Endothelial cell of umbilical vein (primary cell): Measurements from ENCODE around the gene RNF111. TPM values are rescaled to one million over a fixed set of nuclear protein-coding genes. Genes with fewer than 3 reads are reported as not detected.

ENCODE experiments used
- BruUV-seq: library from RNA; stranded (reverse); fragments of 400-500 nt; replicated peaks from 2 replicates; lab custom pipeline; 2021; lab: Mats Ljungman, UMichigan
- CTCF ChIA-PET: fragments of 300-600, 350-600 bp; sonication (Branson Sonifier 250); formaldehyde crosslinking; loops from one replicate; lab custom pipeline; 2021; ENCODE audit warnings: antibody characterized with exemption, inconsistent platforms; lab: Charles Lee
- POLR2A ChIA-PET: fragments of 300-600, 350-600 bp; sonication (Branson Sonifier 250); formaldehyde crosslinking; loops from one replicate; lab custom pipeline; 2021; ENCODE audit warnings: antibody characterized with exemption, inconsistent platforms; lab: Charles Lee
- DNase-seq: peaks from one replicate; pipeline ENCODE4 v3.0.0-alpha.2; 2011; ENCODE audit warnings: low read depth, low spot score
- FAIRE-seq: peaks from 2 replicates; lab custom pipeline; 2011; peaks lifted over from hg19 to GRCh38; lab: Jason Lieb, UNC
- H2AFZ ChIP-seq: 2 replicates; pipeline ENCODE4 v1.6.0; 2012; ENCODE audit warnings: low read depth, low read length, control low read depth, inconsistent platforms
- H3K27ac ChIP-seq: 2 replicates; pipeline ENCODE4 v1.5.1; 2011; ENCODE audit warnings: low read depth, mild to moderate bottlenecking, control low read depth, low read length, moderate library complexity; ENCODE audit not compliant: insufficient read depth
- H3K27me3 ChIP-seq, 2 experiments: 2 replicates each; pipeline versions ENCODE4 v1.6.0 to v1.6.1; 2011; ENCODE audit warnings: low read length in 2 of 2, mixed read lengths in 1 of 2; ENCODE audit not compliant: control insufficient read depth in 2 of 2, insufficient read depth in 2 of 2
- H3K36me3 ChIP-seq, 2 experiments: 2 replicates in 1 of 2; 3 replicates in 1 of 2; pipeline ENCODE4 v1.5.1; 2011; ENCODE audit warnings: low read length in 2 of 2, mild to moderate bottlenecking in 1 of 2, moderate library complexity in 1 of 2; ENCODE audit not compliant: control insufficient read depth in 2 of 2, insufficient read depth in 2 of 2; ENCODE audit errors: extremely low read depth in 1 of 2
- H3K4me1 ChIP-seq: 3 replicates; pipeline ENCODE4 v1.5.1; 2011; ENCODE audit warnings: mild to moderate bottlenecking, low read length; ENCODE audit not compliant: control insufficient read depth, insufficient read depth; ENCODE audit errors: extremely low read depth
- H3K4me2 ChIP-seq: 2 replicates; pipeline ENCODE4 v1.6.1; 2011; ENCODE audit warnings: low read length, control low read depth, mixed read lengths; ENCODE audit not compliant: insufficient read depth
- H3K4me3 ChIP-seq, 3 experiments: fragments of 200-600 bp in 1 of 3; sonication (generic), shearing (Covaris generic) in 1 of 3; replicated peaks in 1 of 3; 2 replicates each; pipeline ENCODE4 v1.5.1; 2011 to 2016; ENCODE audit warnings: control low read depth in 3 of 3, low read length in 3 of 3, mild to moderate bottlenecking in 2 of 3, inconsistent platforms in 1 of 3, low read depth in 1 of 3, moderate library complexity in 1 of 3; ENCODE audit not compliant: insufficient read depth in 1 of 3
- H3K79me2 ChIP-seq: 2 replicates; pipeline ENCODE4 v1.6.0; 2012; ENCODE audit warnings: low read length, inconsistent platforms; ENCODE audit not compliant: control insufficient read depth, insufficient read depth
- H3K9ac ChIP-seq: replicated peaks from 2 replicates; pipeline ENCODE3; 2011; ENCODE audit warnings: low read length, control low read depth; ENCODE audit not compliant: insufficient read depth; ENCODE audit errors: extremely low read depth
- H3K9me1 ChIP-seq: replicated peaks from 3 replicates; pipeline ENCODE4 v1.6.0; 2011; ENCODE audit warnings: mild to moderate bottlenecking, low read length; ENCODE audit not compliant: control insufficient read depth, insufficient read depth; ENCODE audit errors: extremely low read depth
- H3K9me3 ChIP-seq: replicated peaks from 2 replicates; pipeline ENCODE4 v1.5.1; 2012; ENCODE audit warnings: low read length, inconsistent platforms; ENCODE audit not compliant: control insufficient read depth, insufficient read depth
- H4K20me1 ChIP-seq: replicated peaks from 2 replicates; pipeline ENCODE3; 2011; ENCODE audit warnings: mild to moderate bottlenecking, low read length; ENCODE audit not compliant: control insufficient read depth, insufficient read depth; ENCODE audit errors: extremely low read depth
- CTCF ChIP-seq, 2 donors: IDR thresholded peaks; 1 replicate in 1 of 2; 2 replicates in 1 of 2; pipeline ENCODE4 v1.5.1; 2011; ENCODE audit warnings: low read length in 2 of 2, mild to moderate bottlenecking in 2 of 2, moderate library complexity in 2 of 2, control low read depth in 1 of 2, inconsistent platforms in 1 of 2, low read depth in 1 of 2; ENCODE audit not compliant: insufficient read depth in 1 of 2; ENCODE audit errors: extremely low read depth in 1 of 2
- EZH2 ChIP-seq: IDR thresholded peaks from 2 replicates; pipeline ENCODE4 v1.6.1; 2012; ENCODE audit warnings: borderline replicate concordance, low read depth, mild to moderate bottlenecking, moderate library complexity, low read length, inconsistent platforms; ENCODE audit not compliant: severe bottlenecking
- FOS ChIP-seq: IDR thresholded peaks from 2 replicates; pipeline ENCODE4 v1.6.1; 2011; ENCODE audit warnings: mild to moderate bottlenecking, low read length, moderate library complexity, borderline replicate concordance; ENCODE audit not compliant: insufficient read depth
- GATA2 ChIP-seq: IDR thresholded peaks from 2 replicates; pipeline ENCODE4 v1.7.0; 2011; ENCODE audit warnings: low read depth, mild to moderate bottlenecking, moderate library complexity, mixed read lengths, low read length; ENCODE audit not compliant: insufficient read length, insufficient read depth
- JUN ChIP-seq: IDR thresholded peaks from 2 replicates; pipeline ENCODE4 v1.6.1; 2011; ENCODE audit warnings: borderline replicate concordance, low read depth; ENCODE audit not compliant: insufficient read length, insufficient read depth
- MAX ChIP-seq: IDR thresholded peaks from 2 replicates; pipeline ENCODE4 v1.6.1; 2011; ENCODE audit not compliant: insufficient read depth, insufficient read length
- MYC ChIP-seq: IDR thresholded peaks from one replicate; pipeline ENCODE4 v1.6.1; 2011; ENCODE audit warnings: mild to moderate bottlenecking, low read depth, low read length
- POLR2A ChIP-seq: IDR thresholded peaks from 2 replicates; pipeline ENCODE4 v1.6.1; 2012; ENCODE audit warnings: low read depth, mild to moderate bottlenecking, control low read depth, low read length
- POLR2AphosphoS5 ChIP-seq: IDR thresholded peaks from 2 replicates; pipeline ENCODE4 v1.6.1; 2012; ENCODE audit warnings: low read depth, mild to moderate bottlenecking, control low read depth, low read length, moderate library complexity; ENCODE audit not compliant: insufficient read depth
- dilution Hi-C: fragments of 300-500 bp; cut with MboI; formaldehyde crosslinking; loops from one replicate; pipeline ENCODE4 v1.15.0; 2019; ENCODE audit warnings: low sequenced_read_pairs; ENCODE audit not compliant: extremely low pct_ligation_motif_present
- intact Hi-C: fragments of 100-400 bp; cut with micrococcal nuclease; formaldehyde crosslinking; loops from one replicate; pipeline ENCODE4 v1.10.0; 2022
- polyA plus RNA-seq, 4 experiments: library from polyadenylated mRNA; depleted of rRNA in 3 of 4; stranded (reverse) in 3 of 4; unstranded in 1 of 4; fragments of >200 nt; gene quantifications; 2 replicates each; pipeline versions ENCODE4 v1.2.1 to v1.2.3, GENCODE V29; 2011 to 2012; ENCODE audit warnings: missing spikeins in 1 of 4
- total RNA-seq: library from RNA; stranded (reverse); gene quantifications from 2 replicates; pipeline ENCODE4 v1.2.3, GENCODE V29; 2021

RNF111 gene
- total and polyA plus RNA-seq, 2 donors (not counting 3 experiments of a cell fraction or from before 2014, with no cell fraction given): 22.3 to 42.6 TPM

- no peaks in the 10 kb centered on the region for H3K27me3 ChIP-seq
- CTCF ChIA-PET: interaction anchor here (3.2 kb wide), 1 partner anchor 119 kb away, joined by 9 read pairs; no protein-coding TSS in a partner anchor
- H3K79me2 ChIP-seq: no peaks in the 10 kb centered on the region
- TF ChIP-seq JUN: no peak
- no peak for TF ChIP-seq EZH2
- no peak for TF ChIP-seq POLR2A
- no peak for TF ChIP-seq POLR2AphosphoS5
- no peak for TF ChIP-seq CTCF (IDR thresholded peaks at IDR 0.05; ENCODE audit: extremely low read depth in 1 of 2, insufficient read depth in 1 of 2, low read depth in 1 of 2, low read length in 2 of 2)
- TF ChIP-seq MAX: no peak
- H4K20me1 ChIP-seq: no peaks in the 10 kb centered on the region
- no peaks in the 10 kb centered on the region for H3K9me3 ChIP-seq
- no peak overlapping the region for H3K27ac ChIP-seq
- H3K9me1 ChIP-seq: no peaks in the 10 kb centered on the region
- intact Hi-C loops: no loop called here
- no peak overlapping the region for H3K9ac ChIP-seq
- dilution Hi-C loops: no loop called here
- no peak overlapping the region for H3K4me2 ChIP-seq
- H3K36me3 ChIP-seq: peaks cover 6 to 9% of the 10 kb centered on the region in 2 experiments
- H3K4me1 ChIP-seq: no peaks in the 10 kb centered on the region
- FAIRE-seq (no peak), DNase-seq (no peak)
- POLR2A ChIA-PET: no interaction called here
- H3K4me3 ChIP-seq: no peak overlapping the region
- BruUV-seq: no TSS peak
- no peak overlapping the region for H2AFZ ChIP-seq
Observed at GRCh38 chr15:59099162-59099685, 111.8 kb downstream of the RNF111 start.

- TF ChIP-seq GATA2: no peak
- no peak for TF ChIP-seq FOS
- TF ChIP-seq CTCF (IDR thresholded peaks at IDR 0.05; ENCODE audit: extremely low read depth in 1 of 2, insufficient read depth in 1 of 2, low read depth in 1 of 2, low read length in 2 of 2): no peak
- TF ChIP-seq JUN: no peak
- no peak for TF ChIP-seq EZH2
- no peak for TF ChIP-seq MYC
- TF ChIP-seq POLR2A: no peak
- no peak for TF ChIP-seq POLR2AphosphoS5
- no peak for TF ChIP-seq MAX
- CTCF ChIA-PET: interaction anchor here (0.5 kb wide), 1 partner anchor 839 kb away, joined by 4 read pairs; no protein-coding TSS in a partner anchor
- DNase-seq: no peak
- no peaks in the 10 kb centered on the region for H3K9me1 ChIP-seq
- intact Hi-C loops (loop anchor here (10.0 kb wide), 1 partner anchor 150 kb away; no protein-coding TSS in a partner anchor), dilution Hi-C loops (no loop called here)
- FAIRE-seq: no peak
- peaks cover 4 to 16% of the 10 kb centered on the region in 2 experiments for H3K36me3 ChIP-seq
- peak overlapping the region; percentile 57 for H3K27ac ChIP-seq
- no TSS peak for BruUV-seq
- POLR2A ChIA-PET: no interaction called here
- peak overlapping the region; percentile 68 to 95 (median 68) for H3K4me3 ChIP-seq
- peaks cover 40% of the 10 kb centered on the region for H3K79me2 ChIP-seq
- no peaks in the 10 kb centered on the region for H3K9me3 ChIP-seq
- peak overlapping the region; percentile 94 for H3K4me2 ChIP-seq
- H4K20me1 ChIP-seq: no peaks in the 10 kb centered on the region
- H3K4me1 ChIP-seq: peaks cover 11% of the 10 kb centered on the region
- peak overlapping the region; percentile 70 for H2AFZ ChIP-seq
- H3K27me3 ChIP-seq: no peaks in the 10 kb centered on the region
- H3K9ac ChIP-seq: peak overlapping the region; percentile 65
Observed at GRCh38 chr15:59104602-59104911, 117.1 kb downstream of the RNF111 start.
